ENCODE results near the gene WDR64.

The WDR64 gene

DNA sequence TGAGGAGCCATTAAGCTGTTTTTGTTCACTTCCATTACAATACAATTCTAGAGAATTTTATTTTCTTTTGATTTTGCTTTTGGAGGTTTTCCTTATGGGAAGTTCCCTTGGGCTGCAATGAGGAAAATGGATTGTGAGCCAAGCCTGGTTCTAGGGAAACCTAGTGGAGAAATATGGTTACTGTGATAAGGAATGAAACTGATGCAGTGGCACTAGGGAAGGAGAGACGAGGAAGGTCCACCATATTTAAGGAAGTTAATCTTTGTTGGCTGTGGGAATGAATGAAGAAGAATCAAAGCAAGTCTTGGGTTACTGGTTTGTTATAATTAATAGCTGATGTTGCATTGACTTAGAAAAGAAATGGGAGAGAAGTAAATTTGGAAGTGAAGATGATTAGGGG is 40.3 kb upstream of the WDR64 start:
- Histone ChIP-seq H3K27ac (replicated peaks; ENCODE audit: low read length) (no peak overlapping the region), H2BK120ac (ENCODE audit: low read depth, low read length) (no peak overlapping the region), H3K18ac (ENCODE audit: low read length) (no peak overlapping the region), H3K23ac (ENCODE audit: low read depth, low read length, poor library complexity) (no peak overlapping the region), H3K79me1 (ENCODE audit: low read depth, low read length) (no peaks in the 10 kb centered on the region), H4K91ac (ENCODE audit: low read depth, low read length, poor library complexity) (no peak overlapping the region), H2BK15ac (ENCODE audit: low read length) (no peak overlapping the region), H2BK12ac (ENCODE audit: low read length) (no peak overlapping the region), H3K4me3 (ENCODE audit: low read length in 2 of 2) (no peak overlapping the region), H2AK5ac (ENCODE audit: low read depth, low read length) (no peak overlapping the region), H3K36me3 (replicated peaks in 1 of 2; ENCODE audit: control insufficient read depth in 2 of 2, insufficient read depth in 2 of 2, low read length in 2 of 2) (peaks cover 0 to 4% of the 10 kb centered on the region in 2 donors), H3K27me3 (ENCODE audit: control insufficient read depth in 3 of 3, insufficient read depth in 3 of 3, low read depth in 1 of 3, low read length in 3 of 3) (no peaks in the 10 kb centered on the region), H3K4me2 (ENCODE audit: insufficient read depth, low read length, poor library complexity, severe bottlenecking) (no peak overlapping the region), H2BK5ac (ENCODE audit: low read length) (no peak overlapping the region), H4K8ac (ENCODE audit: low read depth, low read length) (no peak overlapping the region), H3K4me1 (ENCODE audit: control insufficient read depth in 2 of 2, insufficient read depth in 1 of 2, low read depth in 1 of 2, low read length in 2 of 2) (peaks cover 0 to 2% of the 10 kb centered on the region in 2 donors), H3K9ac (ENCODE audit: low read depth, low read length, poor library complexity) (no peak overlapping the region), H3K14ac (ENCODE audit: low read length) (no peak overlapping the region), H3K4ac (ENCODE audit: low read length) (no peak overlapping the region), H2AFZ (ENCODE audit: low read length) (no peak overlapping the region), H3K9me3 (replicated peaks in 1 of 2; ENCODE audit: control insufficient read depth in 2 of 2, insufficient read depth in 1 of 2, low read depth in 1 of 2, low read length in 2 of 2) (peaks cover 0 to 5% of the 10 kb centered on the region in 2 donors)
- DNase-seq (ENCODE audit: low spot score): no peak
- no CpG with 5 or more reads among the region's 1 CpG for WGBS, 2 donors (ENCODE audit: extremely low coverage in 2 of 2, insufficient read length in 2 of 2, insufficient replicate concordance in 1 of 2)

DNA sequence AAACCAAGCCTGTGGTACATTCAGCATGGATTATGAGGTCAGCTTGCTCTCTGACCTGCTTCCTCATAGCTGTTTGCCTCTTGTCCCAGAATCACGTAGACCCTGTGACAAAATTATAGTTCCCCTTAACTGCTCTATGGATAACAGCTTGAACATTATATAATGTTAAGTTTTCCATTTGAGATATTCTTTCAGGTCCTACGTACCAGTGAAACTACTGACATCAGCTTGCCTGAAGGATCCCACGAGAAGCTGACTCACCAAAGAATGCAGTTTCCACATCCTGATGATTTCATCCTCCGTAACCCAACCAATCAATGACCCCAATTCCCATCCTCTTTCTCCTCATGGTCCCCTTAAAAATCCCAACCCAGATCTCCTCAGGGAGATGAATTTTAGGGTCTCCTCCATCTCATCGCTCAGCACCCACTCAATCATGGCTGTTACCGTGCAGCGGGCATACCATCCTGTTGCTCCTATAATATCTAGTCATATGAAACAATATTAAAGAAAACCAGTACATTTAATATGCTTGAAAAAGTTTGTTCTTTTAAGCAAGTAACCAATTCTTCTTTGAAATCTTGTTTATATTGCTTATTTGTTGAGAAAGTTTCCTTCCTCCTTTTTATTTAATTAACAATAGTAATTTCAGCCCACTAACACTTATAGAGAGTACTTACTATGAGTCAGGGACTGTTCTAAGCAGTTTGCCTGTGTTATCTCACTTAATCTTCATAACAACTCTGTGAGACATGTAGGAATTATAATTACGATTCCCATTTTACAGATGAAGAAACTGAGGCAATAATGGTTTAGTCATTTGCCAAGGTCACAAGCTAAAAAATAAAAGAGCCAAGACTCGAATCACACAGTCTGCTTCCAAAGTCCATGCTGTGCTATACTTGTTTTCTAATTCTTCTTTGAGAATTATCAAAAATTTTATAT is 39.3 kb upstream of the WDR64 start:
- no peaks in the 10 kb centered on the region for H3K79me1 ChIP-seq (ENCODE audit: low read depth, low read length)
- H3K4me2 ChIP-seq (ENCODE audit: insufficient read depth, low read length, poor library complexity, severe bottlenecking): no peak overlapping the region
- H2AFZ ChIP-seq (ENCODE audit: low read length): no peak overlapping the region
- H3K27ac ChIP-seq (replicated peaks; ENCODE audit: low read length): no peak overlapping the region
- H3K4ac ChIP-seq (ENCODE audit: low read length): no peak overlapping the region
- H3K18ac ChIP-seq (ENCODE audit: low read length): no peak overlapping the region
- peaks cover 0 to 5% of the 10 kb centered on the region in 2 donors for H3K9me3 ChIP-seq (replicated peaks in 1 of 2; ENCODE audit: control insufficient read depth in 2 of 2, insufficient read depth in 1 of 2, low read depth in 1 of 2, low read length in 2 of 2)
- H3K36me3 ChIP-seq (replicated peaks in 1 of 2; ENCODE audit: control insufficient read depth in 2 of 2, insufficient read depth in 2 of 2, low read length in 2 of 2): peaks cover 0 to 4% of the 10 kb centered on the region in 2 donors
- H2BK120ac ChIP-seq (ENCODE audit: low read depth, low read length): no peak overlapping the region
- DNase-seq (ENCODE audit: low spot score): no peak
- H3K27me3 ChIP-seq (ENCODE audit: control insufficient read depth in 3 of 3, insufficient read depth in 3 of 3, low read depth in 1 of 3, low read length in 3 of 3): no peaks in the 10 kb centered on the region
- no peak overlapping the region for H4K91ac ChIP-seq (ENCODE audit: low read depth, low read length, poor library complexity)
- peaks cover 0 to 2% of the 10 kb centered on the region in 2 donors for H3K4me1 ChIP-seq (ENCODE audit: control insufficient read depth in 2 of 2, insufficient read depth in 1 of 2, low read depth in 1 of 2, low read length in 2 of 2)
- no peak overlapping the region for H3K4me3 ChIP-seq (ENCODE audit: low read length in 2 of 2)
- H3K23ac ChIP-seq (ENCODE audit: low read depth, low read length, poor library complexity): no peak overlapping the region
- H4K8ac ChIP-seq (ENCODE audit: low read depth, low read length): no peak overlapping the region
- no peak overlapping the region for H2BK12ac ChIP-seq (ENCODE audit: low read length)
- no peak overlapping the region for H2AK5ac ChIP-seq (ENCODE audit: low read depth, low read length)
- H2BK15ac ChIP-seq (ENCODE audit: low read length): no peak overlapping the region
- WGBS, 2 donors (ENCODE audit: extremely low coverage in 2 of 2, insufficient read length in 2 of 2, insufficient replicate concordance in 1 of 2): no CpG with 5 or more reads among the region's 9 CpGs
- no peak overlapping the region for H3K9ac ChIP-seq (ENCODE audit: low read depth, low read length, poor library complexity)
- H3K14ac ChIP-seq (ENCODE audit: low read length): no peak overlapping the region
- H2BK5ac ChIP-seq (ENCODE audit: low read length): no peak overlapping the region

DNA sequence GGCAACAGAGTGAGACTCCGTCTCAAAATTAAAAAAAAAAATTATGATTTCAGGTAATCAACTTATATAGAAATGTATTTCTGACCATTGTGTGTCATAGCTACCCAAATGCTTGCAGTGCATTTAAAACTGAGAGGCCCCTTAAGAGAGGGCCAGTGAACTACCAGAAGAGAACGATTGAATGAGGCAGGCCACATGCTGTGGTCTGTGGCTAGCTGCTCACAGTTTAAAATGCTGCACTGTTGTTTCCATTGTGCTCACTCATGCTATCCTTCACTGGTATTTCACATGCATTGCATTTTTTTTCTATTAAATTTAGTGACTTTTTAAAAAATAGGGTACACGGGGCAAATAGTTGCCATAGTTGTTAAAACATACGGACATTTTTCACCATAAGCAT is 37.9 kb upstream of the WDR64 start:
- peaks cover 0 to 4% of the 10 kb centered on the region in 2 donors for H3K36me3 ChIP-seq (replicated peaks in 1 of 2; ENCODE audit: control insufficient read depth in 2 of 2, insufficient read depth in 2 of 2, low read length in 2 of 2)
- no peak overlapping the region for H2AFZ ChIP-seq (ENCODE audit: low read length)
- no peaks in the 10 kb centered on the region for H3K79me1 ChIP-seq (ENCODE audit: low read depth, low read length)
- H3K9me3 ChIP-seq (replicated peaks in 1 of 2; ENCODE audit: control insufficient read depth in 2 of 2, insufficient read depth in 1 of 2, low read depth in 1 of 2, low read length in 2 of 2): peaks cover 0 to 5% of the 10 kb centered on the region in 2 donors
- DNase-seq (ENCODE audit: low spot score): no peak
- H3K4me1 ChIP-seq (ENCODE audit: control insufficient read depth in 2 of 2, insufficient read depth in 1 of 2, low read depth in 1 of 2, low read length in 2 of 2): peaks cover 0 to 2% of the 10 kb centered on the region in 2 donors
- no peak overlapping the region for H4K91ac ChIP-seq (ENCODE audit: low read depth, low read length, poor library complexity)
- no peak overlapping the region for H3K4ac ChIP-seq (ENCODE audit: low read length)
- no peak overlapping the region for H2AK5ac ChIP-seq (ENCODE audit: low read depth, low read length)
- H2BK12ac ChIP-seq (ENCODE audit: low read length): no peak overlapping the region
- WGBS, 2 donors (ENCODE audit: extremely low coverage in 2 of 2, insufficient read length in 2 of 2, insufficient replicate concordance in 1 of 2): no CpG with 5 or more reads among the region's 4 CpGs
- H2BK15ac ChIP-seq (ENCODE audit: low read length): no peak overlapping the region
- no peaks in the 10 kb centered on the region for H3K27me3 ChIP-seq (ENCODE audit: control insufficient read depth in 3 of 3, insufficient read depth in 3 of 3, low read depth in 1 of 3, low read length in 3 of 3)
- H3K14ac ChIP-seq (ENCODE audit: low read length): no peak overlapping the region
- H3K4me3 ChIP-seq (ENCODE audit: low read length in 2 of 2): no peak overlapping the region
- no peak overlapping the region for H2BK5ac ChIP-seq (ENCODE audit: low read length)
- H4K8ac ChIP-seq (ENCODE audit: low read depth, low read length): no peak overlapping the region
- no peak overlapping the region for H2BK120ac ChIP-seq (ENCODE audit: low read depth, low read length)
- H3K18ac ChIP-seq (ENCODE audit: low read length): no peak overlapping the region
- H3K27ac ChIP-seq (replicated peaks; ENCODE audit: low read length): no peak overlapping the region
- no peak overlapping the region for H3K23ac ChIP-seq (ENCODE audit: low read depth, low read length, poor library complexity)
- no peak overlapping the region for H3K9ac ChIP-seq (ENCODE audit: low read depth, low read length, poor library complexity)
- H3K4me2 ChIP-seq (ENCODE audit: insufficient read depth, low read length, poor library complexity, severe bottlenecking): no peak overlapping the region

DNA sequence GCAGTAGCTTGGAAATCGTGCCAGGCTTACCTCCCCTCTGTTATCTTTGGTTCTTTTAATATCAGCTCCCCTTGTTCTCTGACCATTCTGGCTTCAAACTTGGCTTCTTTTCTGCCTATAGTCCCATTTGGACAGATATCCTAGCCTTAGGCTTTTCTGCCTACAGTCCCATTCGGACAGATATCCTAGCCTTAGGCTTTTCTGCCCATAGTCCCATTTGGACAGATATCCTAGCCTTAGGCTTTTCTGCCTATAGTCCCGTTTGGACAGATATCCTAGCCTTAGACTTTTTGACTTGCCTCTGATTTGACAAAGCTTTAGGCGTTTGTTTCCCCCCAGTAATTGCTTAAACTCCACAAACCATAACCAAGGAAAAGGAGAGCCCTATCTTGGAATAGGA is 37.5 kb upstream of the WDR64 start:
- Histone ChIP-seq H3K18ac (ENCODE audit: low read length) (no peak overlapping the region), H2BK120ac (ENCODE audit: low read depth, low read length) (no peak overlapping the region), H2AFZ (ENCODE audit: low read length) (no peak overlapping the region), H3K27me3 (ENCODE audit: control insufficient read depth in 3 of 3, insufficient read depth in 3 of 3, low read depth in 1 of 3, low read length in 3 of 3) (no peaks in the 10 kb centered on the region), H4K8ac (ENCODE audit: low read depth, low read length) (no peak overlapping the region), H3K79me1 (ENCODE audit: low read depth, low read length) (no peaks in the 10 kb centered on the region), H2BK5ac (ENCODE audit: low read length) (no peak overlapping the region), H3K36me3 (replicated peaks in 1 of 2; ENCODE audit: control insufficient read depth in 2 of 2, insufficient read depth in 2 of 2, low read length in 2 of 2) (peaks cover 0 to 4% of the 10 kb centered on the region in 2 donors), H3K14ac (ENCODE audit: low read length) (no peak overlapping the region), H2BK12ac (ENCODE audit: low read length) (no peak overlapping the region), H3K23ac (ENCODE audit: low read depth, low read length, poor library complexity) (no peak overlapping the region), H3K4me1 (ENCODE audit: control insufficient read depth in 2 of 2, insufficient read depth in 1 of 2, low read depth in 1 of 2, low read length in 2 of 2) (peaks cover 0 to 2% of the 10 kb centered on the region in 2 donors), H3K9me3 (replicated peaks in 1 of 2; ENCODE audit: control insufficient read depth in 2 of 2, insufficient read depth in 1 of 2, low read depth in 1 of 2, low read length in 2 of 2) (peaks cover 0 to 5% of the 10 kb centered on the region in 2 donors), H3K4ac (ENCODE audit: low read length) (no peak overlapping the region), H3K4me3 (ENCODE audit: low read length in 2 of 2) (no peak overlapping the region), H3K9ac (ENCODE audit: low read depth, low read length, poor library complexity) (no peak overlapping the region), H2AK5ac (ENCODE audit: low read depth, low read length) (no peak overlapping the region), H3K27ac (replicated peaks; ENCODE audit: low read length) (no peak overlapping the region), H3K4me2 (ENCODE audit: insufficient read depth, low read length, poor library complexity, severe bottlenecking) (no peak overlapping the region), H4K91ac (ENCODE audit: low read depth, low read length, poor library complexity) (no peak overlapping the region), H2BK15ac (ENCODE audit: low read length) (no peak overlapping the region)
- WGBS, 2 donors (ENCODE audit: extremely low coverage in 2 of 2, insufficient read length in 2 of 2, insufficient replicate concordance in 1 of 2): no CpG with 5 or more reads among the region's 4 CpGs
- no peak for DNase-seq (ENCODE audit: low spot score)
